Osteoblast (primary cell): Measurements from ENCODE around the gene TSFM. TPM values are rescaled to one million over a fixed set of nuclear protein-coding genes. Genes with fewer than 3 reads are reported as not detected.

Source experiments
- DNase-seq: peaks from one replicate; pipeline ENCODE4 v3.0.0; 2011; ENCODE audit warnings: low spot score, mixed read lengths; ENCODE audit not compliant: insufficient read length; ENCODE audit errors: missing footprints
- H2AFZ ChIP-seq: 2 replicates; pipeline ENCODE4 v1.6.0; 2011; ENCODE audit warnings: mild to moderate bottlenecking, low read length
- H3K27ac ChIP-seq: 2 replicates; pipeline ENCODE4 v1.5.1; 2011; ENCODE audit warnings: mild to moderate bottlenecking, low read depth, low read length, moderate library complexity
- H3K27me3 ChIP-seq: 2 replicates; pipeline ENCODE4 v1.6.0; 2012; ENCODE audit warnings: mild to moderate bottlenecking, control low read depth, inconsistent platforms, low read length, moderate library complexity; ENCODE audit not compliant: insufficient read depth
- H3K36me3 ChIP-seq: 2 replicates; pipeline ENCODE4 v1.5.1; 2011; ENCODE audit warnings: mild to moderate bottlenecking, low read length, control low read depth, moderate library complexity; ENCODE audit not compliant: insufficient read depth
- H3K4me1 ChIP-seq: 2 replicates; pipeline ENCODE4 v1.5.1; 2011; ENCODE audit warnings: mild to moderate bottlenecking, low read length, control low read depth, moderate library complexity; ENCODE audit not compliant: insufficient read depth
- H3K4me2 ChIP-seq: 2 replicates; pipeline ENCODE4 v1.6.0; 2011; ENCODE audit warnings: mild to moderate bottlenecking, low read length; ENCODE audit not compliant: insufficient read depth
- H3K4me3 ChIP-seq: fragments of 200-600 bp; sonication (generic); 3 replicates; pipeline ENCODE4 v1.5.1; 2012; ENCODE audit warnings: mild to moderate bottlenecking, low read length, inconsistent platforms; ENCODE audit not compliant: insufficient read depth
- H3K79me2 ChIP-seq: 2 replicates; pipeline ENCODE4 v1.6.0; 2012; ENCODE audit warnings: mild to moderate bottlenecking, low read length, control low read depth, inconsistent platforms; ENCODE audit not compliant: insufficient read depth
- H3K9me3 ChIP-seq: 2 replicates; pipeline ENCODE4 v1.5.1; 2011; ENCODE audit warnings: low read depth, low read length, control low read depth
- H4K20me1 ChIP-seq: 2 replicates; pipeline ENCODE4 v1.6.0; 2012; ENCODE audit warnings: mild to moderate bottlenecking, low read length, control low read depth; ENCODE audit not compliant: insufficient read depth
- CTCF ChIP-seq: IDR thresholded peaks from 2 replicates; pipeline ENCODE4 v1.5.1; 2011; ENCODE audit warnings: mild to moderate bottlenecking, low read depth, low read length, moderate library complexity; ENCODE audit errors: extremely low read depth
- total RNA-seq: library from RNA; depleted of rRNA; stranded (reverse); fragments of >200 nt; gene quantifications from 2 replicates; pipeline ENCODE4 v1.2.3, GENCODE V29; 2012

Gene TSFM
- total RNA-seq, 1 donor, result 18.1 TPM

DNA sequence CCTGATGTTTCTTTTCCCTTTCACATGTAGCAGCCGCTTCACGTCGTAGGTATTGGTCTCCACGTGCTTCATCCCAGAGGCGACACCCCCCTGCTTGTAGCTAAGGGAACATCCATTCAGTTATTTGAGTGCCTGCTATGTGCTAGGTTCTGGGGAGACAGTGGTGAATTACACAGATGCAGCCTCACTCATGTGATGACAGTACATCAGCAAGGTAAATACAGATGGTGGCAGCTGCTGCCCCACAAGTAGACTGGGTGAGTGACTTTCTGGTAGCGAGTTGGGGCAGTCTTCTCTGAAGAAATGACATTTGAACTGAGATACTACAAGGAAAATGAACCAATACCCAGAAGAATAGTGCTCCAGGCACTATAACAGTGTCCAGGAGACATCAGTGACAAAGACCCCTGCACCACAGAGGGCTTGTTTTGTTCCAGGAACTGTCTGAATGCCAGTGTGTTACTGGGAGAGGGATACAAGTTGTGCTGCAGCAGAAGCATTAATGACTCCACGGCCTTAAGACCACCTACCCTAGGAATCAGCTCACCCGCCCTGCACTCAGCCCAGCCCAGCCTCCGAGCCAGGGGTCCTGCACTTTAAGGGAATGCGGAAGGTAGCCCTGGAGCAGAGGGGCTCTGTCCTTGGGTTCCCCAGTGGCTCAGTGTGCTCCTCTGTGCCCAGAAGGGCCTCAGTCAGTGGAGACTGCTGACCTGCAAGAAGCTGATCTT lies 28.6 kb downstream of the TSFM start:
- H3K4me3 ChIP-seq, result no peak overlapping the region

DNA sequence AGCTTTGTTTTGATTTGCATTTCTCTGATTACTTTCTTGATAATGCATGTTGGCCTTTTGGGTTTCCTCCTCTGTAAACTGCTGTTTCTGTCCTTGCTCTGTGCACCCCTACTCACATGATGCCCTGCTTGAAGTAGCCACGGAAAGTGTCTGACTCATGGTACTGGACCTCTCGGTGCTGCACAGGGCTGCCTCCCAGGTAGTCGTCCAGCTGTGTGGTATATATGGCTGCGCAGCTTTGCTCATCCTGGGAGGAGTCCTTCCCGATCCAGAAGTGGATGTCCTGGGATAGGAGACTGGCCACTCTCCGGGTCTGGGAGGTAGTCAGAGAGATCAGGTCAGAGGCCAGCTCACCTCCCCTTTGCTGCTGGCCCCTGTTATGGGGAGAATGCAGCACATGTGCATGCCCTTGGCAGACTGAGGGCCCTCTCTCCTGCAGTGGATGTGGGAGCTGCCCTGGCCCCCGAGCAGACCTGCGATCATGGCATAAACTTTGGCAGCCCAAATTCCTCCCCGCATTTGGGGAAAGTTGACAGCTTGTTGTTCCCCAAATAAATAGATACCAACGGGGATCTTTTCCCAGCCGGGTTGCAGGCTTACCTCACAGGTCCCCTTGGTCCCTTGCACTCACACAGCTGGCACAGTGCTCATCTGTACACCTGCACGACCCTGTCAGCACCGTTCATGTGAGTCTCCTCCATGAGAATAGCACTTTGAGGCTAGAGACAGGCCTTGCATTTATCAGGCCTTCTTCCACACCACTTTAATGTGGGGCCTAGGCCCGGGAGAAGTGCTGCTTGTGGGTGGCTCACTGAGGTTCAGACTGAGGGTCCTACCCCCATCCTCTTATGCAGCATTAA lies 30.8 kb downstream of the TSFM start:
- no peak for DNase-seq
- Histone ChIP-seq H3K27me3 (no peaks in the 10 kb centered on the region), H4K20me1 (peaks cover 21% of the 10 kb centered on the region), H3K4me3 (no peak overlapping the region), H3K36me3 (peaks cover 16% of the 10 kb centered on the region), H3K9me3 (no peaks in the 10 kb centered on the region), H3K79me2 (no peaks in the 10 kb centered on the region), H3K4me2 (no peak overlapping the region), H3K4me1 (peaks cover 22% of the 10 kb centered on the region), H3K27ac (no peak overlapping the region), H2AFZ (no peak overlapping the region)
- TF ChIP-seq CTCF, result no peak

More for the DNA sequence above, 28.6 kb downstream of the TSFM start:
- no peak for DNase-seq
- no peak for TF ChIP-seq CTCF
- Histone ChIP-seq H3K27me3 (no peaks in the 10 kb centered on the region), H3K4me2 (no peak overlapping the region), H3K79me2 (no peaks in the 10 kb centered on the region), H3K4me1 (peaks cover 16% of the 10 kb centered on the region), H4K20me1 (peaks cover 17% of the 10 kb centered on the region), H3K27ac (no peak overlapping the region), H2AFZ (no peak overlapping the region), H3K9me3 (no peaks in the 10 kb centered on the region), H3K36me3 (peaks cover 18% of the 10 kb centered on the region)

DNA sequence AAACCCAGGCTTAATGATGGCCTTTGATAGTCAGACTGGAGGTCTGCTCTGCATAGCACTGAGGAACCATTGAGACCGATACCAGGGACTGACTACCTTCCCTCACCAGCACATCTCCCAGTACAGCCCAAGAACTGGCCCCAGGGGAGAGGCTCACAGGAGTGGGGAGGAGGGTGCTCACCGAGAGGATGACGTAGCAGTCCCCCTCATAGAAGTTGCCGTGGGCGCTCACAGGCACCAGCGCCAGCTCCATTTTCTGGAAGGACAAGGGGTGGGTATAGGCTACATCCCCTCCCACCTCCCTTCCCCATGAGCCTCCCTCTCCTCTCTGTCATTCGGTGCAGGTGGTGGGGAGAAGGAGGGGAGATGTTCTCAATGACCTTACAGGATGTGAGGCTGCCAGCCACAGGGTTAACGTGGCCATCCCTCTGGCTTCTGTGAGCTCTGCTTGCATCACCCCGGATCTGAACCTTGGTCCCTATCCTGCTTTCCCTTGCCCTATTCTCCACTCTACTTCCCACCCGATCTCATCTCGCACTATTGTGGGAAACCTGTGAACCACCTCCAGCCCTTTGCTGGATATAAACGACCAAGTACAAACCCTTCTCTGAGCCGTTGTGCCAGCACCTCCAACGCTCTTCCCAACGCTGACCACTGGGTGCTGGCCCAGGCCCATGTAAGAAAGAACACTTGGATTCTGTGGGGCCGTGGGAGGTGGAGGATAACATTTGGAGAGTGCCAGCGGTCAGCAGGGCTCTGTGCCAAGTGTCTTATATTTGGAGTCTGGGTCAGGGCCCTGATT lies 31.6 kb downstream of the TSFM start:
- no peak overlapping the region for H3K27ac ChIP-seq
- H3K36me3 ChIP-seq, result peaks cover 17% of the 10 kb centered on the region
- no peaks in the 10 kb centered on the region for H3K27me3 ChIP-seq
- H2AFZ ChIP-seq, result no peak overlapping the region
- no peaks in the 10 kb centered on the region for H3K79me2 ChIP-seq
- peaks cover 22% of the 10 kb centered on the region for H3K4me1 ChIP-seq
- peak overlapping the region; percentile 4 for H3K4me3 ChIP-seq
- no peaks in the 10 kb centered on the region for H3K9me3 ChIP-seq
- DNase-seq, result no peak
- H3K4me2 ChIP-seq, result peak overlapping the region; percentile 28
- peak; percentile 37 for TF ChIP-seq CTCF
- peaks cover 21% of the 10 kb centered on the region for H4K20me1 ChIP-seq
